ENCODE measurements around the gene GPX3.

GPX3 gene

GRCh38 chr5:151014680-151015343, 5.6 kb upstream of the GPX3 start:
- no peak for DNase-seq (ENCODE audit: low read depth in 3 of 3)

GRCh38 chr5:151015974-151016587, 4.3 kb upstream of the GPX3 start:
- DNase-seq (ENCODE audit: low read depth in 3 of 3), result no peak

- no peak for DNase-seq (ENCODE audit: low read depth in 3 of 3)
These were observed 3.7 kb upstream of the GPX3 start for GRCh38 chr5:151016700-151017099.

- DNase-seq (ENCODE audit: low read depth in 3 of 3), result no peak
These were observed 2.5 kb upstream of the GPX3 start for GRCh38 chr5:151017897-151018296.

GRCh38 chr5:151018846-151019245, 1.5 kb upstream of the GPX3 start:
- no peak for DNase-seq (ENCODE audit: low read depth in 3 of 3)

- DNase-seq (ENCODE audit: low read depth in 3 of 3), result no peak
These were observed 1.1 kb upstream of the GPX3 start for GRCh38 chr5:151019331-151019730.

- DNase-seq (ENCODE audit: low read depth in 3 of 3), result no peak
These were observed 1.4 kb downstream of the GPX3 start for GRCh38 chr5:151021746-151022145.

- no peak for DNase-seq (ENCODE audit: low read depth in 3 of 3)
These were observed 2.2 kb downstream of the GPX3 start for GRCh38 chr5:151022511-151023018.

GRCh38 chr5:151023047-151023615, 2.7 kb downstream of the GPX3 start:
- no peak for DNase-seq (ENCODE audit: low read depth in 3 of 3)

- no peak for DNase-seq (ENCODE audit: low read depth in 3 of 3)
These were observed 3.3 kb downstream of the GPX3 start for GRCh38 chr5:151023651-151024050.

GRCh38 chr5:151024440-151025249, 4.3 kb downstream of the GPX3 start:
- DNase-seq (ENCODE audit: low read depth in 3 of 3), result no peak

GRCh38 chr5:151025250-151025606, 4.8 kb downstream of the GPX3 start:
- DNase-seq (ENCODE audit: low read depth in 3 of 3), result no peak

- no peak for DNase-seq (ENCODE audit: low read depth in 3 of 3)
These were observed 5.7 kb downstream of the GPX3 start for GRCh38 chr5:151026088-151026487.

GRCh38 chr5:151026679-151027078, 6.3 kb downstream of the GPX3 start:
- no peak for DNase-seq (ENCODE audit: low read depth in 3 of 3)

- DNase-seq (ENCODE audit: low read depth in 3 of 3), result no peak
These were observed 7.6 kb downstream of the GPX3 start for GRCh38 chr5:151027961-151028479.

- no peak for DNase-seq (ENCODE audit: low read depth in 3 of 3)
These were observed 8.3 kb downstream of the GPX3 start for GRCh38 chr5:151028717-151029116.

GRCh38 chr5:151029179-151030055, 9.0 kb downstream of the GPX3 start:
- DNase-seq (ENCODE audit: low read depth in 3 of 3), result no peak

GRCh38 chr5:151030056-151030336, 9.6 kb downstream of the GPX3 start:
- no peak for DNase-seq (ENCODE audit: low read depth in 3 of 3)

GRCh38 chr5:151030379-151030778, 10.0 kb downstream of the GPX3 start:
- DNase-seq (ENCODE audit: low read depth in 3 of 3), result no peak

GRCh38 chr5:151031554-151031953, 11.2 kb downstream of the GPX3 start:
- DNase-seq (ENCODE audit: low read depth in 3 of 3), result no peak

GRCh38 chr5:151033217-151033934, 13.0 kb downstream of the GPX3 start:
- DNase-seq (ENCODE audit: low read depth in 3 of 3), result no peak
